Natural killer cell (primary cell): ENCODE measurements around the gene GNL2. TPM values are rescaled to one million over a fixed set of nuclear protein-coding genes. Genes with fewer than 3 reads are reported as not detected.

Experiments used
- ATAC-seq, 3 donors: fragments of 150-1000 bp in 2 of 3; fragments of 200-7000 bp in 1 of 3; cut with Tn5 transposase; 1 replicate in 1 of 3; 2 replicates in 2 of 3; pipeline ENCODE4 v1.10.0; 2021; ENCODE audit warnings: mild to moderate bottlenecking in 2 of 3, moderate library complexity in 2 of 3
- DNase-seq, 2 donors: peaks; one replicate each; pipeline versions ENCODE4 v3.0.0 to v3.0.0-alpha.2; 2013 to 2021; ENCODE audit warnings: mixed read lengths in 1 of 2
- H3K27ac ChIP-seq: one replicate; pipeline ENCODE4 v1.5.1; 2013; ENCODE audit warnings: mild to moderate bottlenecking, low read length
- H3K27me3 ChIP-seq: one replicate; pipeline ENCODE4 v1.6.1; 2013; ENCODE audit warnings: low read length; ENCODE audit not compliant: control insufficient read depth, insufficient read depth
- H3K36me3 ChIP-seq: one replicate; pipeline ENCODE4 v1.6.1; 2013; ENCODE audit warnings: low read length; ENCODE audit not compliant: control insufficient read depth, insufficient read depth
- H3K4me1 ChIP-seq: one replicate; pipeline ENCODE4 v1.6.1; 2013; ENCODE audit warnings: low read length; ENCODE audit not compliant: control insufficient read depth, insufficient read depth
- H3K4me3 ChIP-seq: one replicate; pipeline ENCODE4 v1.5.1; 2013; ENCODE audit warnings: low read length
- H3K9me3 ChIP-seq: one replicate; pipeline ENCODE4 v1.6.1; 2013; ENCODE audit warnings: low read length; ENCODE audit not compliant: control insufficient read depth, insufficient read depth
- H3K27ac Mint-ChIP-seq, 2 donors: one replicate each; pipeline ENCODE4 v1.8.0; 2022; ENCODE audit warnings: mild to moderate bottlenecking in 2 of 2, mixed read lengths in 2 of 2, moderate library complexity in 1 of 2
- H3K27me3 Mint-ChIP-seq, 2 donors: one replicate each; pipeline ENCODE4 v1.8.0; 2022; ENCODE audit warnings: low read depth in 2 of 2, mixed read lengths in 2 of 2
- H3K36me3 Mint-ChIP-seq: one replicate; pipeline ENCODE4 v1.8.0; 2022; ENCODE audit warnings: mixed read lengths
- H3K4me1 Mint-ChIP-seq, 2 donors: one replicate each; pipeline ENCODE4 v1.8.0; 2022; ENCODE audit warnings: mixed read lengths in 2 of 2
- H3K4me3 Mint-ChIP-seq: one replicate; pipeline ENCODE4 v1.8.0; 2022; ENCODE audit warnings: mild to moderate bottlenecking, moderate library complexity, mixed read lengths
- H3K9me3 Mint-ChIP-seq, 2 donors: one replicate each; pipeline ENCODE4 v1.8.0; 2022; ENCODE audit warnings: mixed read lengths in 2 of 2
- CTCF ChIP-seq: fragments of 200-600 bp; IDR thresholded peaks from one replicate; pipeline ENCODE4 v1.8.0; 2022; ENCODE audit warnings: antibody characterized with exemption
- WGBS: methylation state at CpG from one replicate; pipeline ENCODE4 v1.1.7; 2013; ENCODE audit warnings: missing lambda C conversion rate; ENCODE audit not compliant: insufficient coverage; 5-methylcytosine and 5-hydroxymethylcytosine counted together
- intact Hi-C: fragments of 100-400 bp; cut with micrococcal nuclease; formaldehyde crosslinking; loops from one replicate; pipeline ENCODE4 v1.14.2; 2022
- total RNA-seq, 4 donors: library from RNA; stranded (reverse); fragments of 120-200 nt in 1 of 4; gene quantifications; one replicate each; pipeline versions ENCODE4 v1.2.3 to v1.2.4, GENCODE V29; 2013 to 2022

Gene GNL2
- total RNA-seq, 3 donors from 2014 or later (not counting 1 experiment from before 2014, with no cell fraction given) = 70.7 to 89.9 (median 85.8) TPM

GRCh38 chr1:37612186-37612585 lies 16.4 kb upstream of the GNL2 start:
- no peaks in the 10 kb centered on the region for H3K4me1 Mint-ChIP-seq
- no peaks in the 10 kb centered on the region for H3K9me3 Mint-ChIP-seq
- ATAC-seq (peak in 1 of 3 donors; percentile 16), DNase-seq (no peak)
- peaks cover 12 to 16% of the 10 kb centered on the region in 2 donors for H3K27me3 Mint-ChIP-seq
- H3K36me3 Mint-ChIP-seq = no peaks in the 10 kb centered on the region
- H3K27ac Mint-ChIP-seq = no peak overlapping the region
- no peak overlapping the region for H3K27ac ChIP-seq
- H3K9me3 ChIP-seq = no peaks in the 10 kb centered on the region
- intact Hi-C loops = no loop called here
- H3K36me3 ChIP-seq = no peaks in the 10 kb centered on the region
- H3K27me3 ChIP-seq = peaks cover 3% of the 10 kb centered on the region
- no peaks in the 10 kb centered on the region for H3K4me1 ChIP-seq
- WGBS = 92% methylated on average over 4 of the region's 4 CpGs
- no peak overlapping the region for H3K4me3 Mint-ChIP-seq
- TF ChIP-seq CTCF = no peak
- H3K4me3 ChIP-seq = no peak overlapping the region

DNA sequence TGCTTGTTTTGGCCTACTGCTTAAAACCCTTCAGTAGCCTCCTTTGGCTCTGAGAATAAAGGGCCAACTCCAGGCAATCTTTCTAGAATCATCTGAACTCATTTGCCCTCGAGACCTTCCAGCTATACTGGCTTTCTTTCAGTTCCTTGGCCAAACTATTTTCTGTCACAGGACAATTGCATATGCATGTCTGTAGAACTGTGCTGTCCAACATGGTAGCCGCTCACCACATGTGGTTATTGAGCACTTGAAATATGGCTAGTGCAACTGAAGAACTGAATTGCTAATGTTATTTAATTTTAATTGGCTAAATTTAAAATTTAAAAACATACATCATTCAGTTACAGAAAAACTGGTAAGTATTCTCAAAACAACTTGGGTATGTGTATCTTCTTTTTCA lies 14.3 kb upstream of the GNL2 start:
- ATAC-seq = no peak
- no peaks in the 10 kb centered on the region for H3K4me1 Mint-ChIP-seq
- Histone ChIP-seq H3K4me1 (no peaks in the 10 kb centered on the region), H3K4me3 (no peak overlapping the region), H3K9me3 (no peaks in the 10 kb centered on the region), H3K27ac (no peak overlapping the region), H3K36me3 (no peaks in the 10 kb centered on the region), H3K27me3 (peaks cover 3% of the 10 kb centered on the region)
- H3K9me3 Mint-ChIP-seq = no peaks in the 10 kb centered on the region
- no peak for TF ChIP-seq CTCF
- WGBS = 71% methylated on average over 2 of the region's 2 CpGs
- H3K36me3 Mint-ChIP-seq = no peaks in the 10 kb centered on the region
- H3K4me3 Mint-ChIP-seq = no peak overlapping the region
- intact Hi-C loops = no loop called here
- DNase-seq = no peak
- peaks cover 1 to 5% of the 10 kb centered on the region in 2 donors for H3K27me3 Mint-ChIP-seq
- H3K27ac Mint-ChIP-seq = no peak overlapping the region

DNA sequence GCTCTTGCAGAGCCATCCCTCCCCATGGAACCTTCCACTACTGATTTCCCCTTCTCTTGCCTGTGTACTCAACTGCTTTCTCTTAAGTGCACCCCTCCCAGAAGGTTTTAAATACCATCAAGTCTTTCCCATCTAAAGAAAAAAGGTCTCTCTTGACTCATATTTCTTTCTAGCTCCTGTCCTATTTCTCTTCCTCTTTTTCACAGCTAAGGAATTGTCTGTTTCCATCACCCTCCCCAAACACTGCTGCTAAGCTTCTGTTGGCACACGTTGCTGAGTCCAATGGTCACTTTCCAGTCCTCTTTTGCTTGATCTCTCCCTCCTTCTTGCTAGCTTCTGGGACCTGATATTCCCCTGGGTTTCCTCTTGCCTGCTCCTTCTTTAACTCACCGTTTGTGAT lies 13.3 kb upstream of the GNL2 start:
- Histone ChIP-seq H3K9me3 (no peaks in the 10 kb centered on the region), H3K27me3 (peaks cover 3% of the 10 kb centered on the region), H3K4me3 (no peak overlapping the region), H3K4me1 (no peaks in the 10 kb centered on the region), H3K36me3 (no peaks in the 10 kb centered on the region), H3K27ac (no peak overlapping the region)
- Mint-ChIP-seq H3K4me1 (no peaks in the 10 kb centered on the region), H3K27ac (no peak overlapping the region), H3K36me3 (no peaks in the 10 kb centered on the region), H3K9me3 (no peaks in the 10 kb centered on the region), H3K27me3 (peaks cover 0 to 9% of the 10 kb centered on the region in 2 donors), H3K4me3 (no peak overlapping the region)
- WGBS = 25% methylated on average over 1 of the region's 2 CpGs
- no peak for DNase-seq
- no peak for TF ChIP-seq CTCF
- intact Hi-C loops = no loop called here
- no peak for ATAC-seq

- Mint-ChIP-seq H3K4me3 (no peak overlapping the region), H3K36me3 (no peaks in the 10 kb centered on the region), H3K4me1 (peaks cover 5% of the 10 kb centered on the region in 2 donors), H3K27me3 (peaks cover 0 to 9% of the 10 kb centered on the region in 2 donors), H3K9me3 (no peaks in the 10 kb centered on the region), H3K27ac (no peak overlapping the region)
- Histone ChIP-seq H3K27ac (no peak overlapping the region), H3K36me3 (no peaks in the 10 kb centered on the region), H3K4me1 (peaks cover 3% of the 10 kb centered on the region), H3K27me3 (peaks cover 3% of the 10 kb centered on the region), H3K4me3 (no peak overlapping the region), H3K9me3 (no peaks in the 10 kb centered on the region)
- WGBS = 82% methylated on average over 15 of the region's 15 CpGs
- ATAC-seq = no peak
- no peak for DNase-seq
- TF ChIP-seq CTCF = no peak
- intact Hi-C loops = no loop called here
Observed at GRCh38 chr1:37606481-37607263, 10.9 kb upstream of the GNL2 start.
